NCI-H1092 (cell line): ENCODE data around the gene TMEM218.
"Not testable (repeated sequence)": the region's sequence is repeated elsewhere in the genome, so short reads cannot be mapped to it uniquely, and the experiment has no call there.

Experiments
- DNase-seq: peaks from one replicate; lab custom pipeline; 2025; lab: John Stamatoyannopoulos, UW

The TMEM218 gene

GRCh38 chr11:125090151-125090550 lies 21.3 kb downstream of the TMEM218 start:
- DNase-seq: not testable (repeated sequence)

GRCh38 chr11:125089481-125089880 lies 21.9 kb downstream of the TMEM218 start:
- not testable (repeated sequence) for DNase-seq

- DNase-seq: no peak
Observed at GRCh38 chr11:125088576-125089455, 22.6 kb downstream of the TMEM218 start.

- no peak for DNase-seq
Observed at GRCh38 chr11:125088123-125088522, 23.3 kb downstream of the TMEM218 start.

- no peak for DNase-seq
Observed at GRCh38 chr11:125086633-125087296, 24.7 kb downstream of the TMEM218 start.

GRCh38 chr11:125085301-125086081 lies 25.9 kb downstream of the TMEM218 start:
- DNase-seq: no peak

GRCh38 chr11:125084761-125085231 lies 26.6 kb downstream of the TMEM218 start:
- DNase-seq: no peak

- DNase-seq: no peak
Observed at GRCh38 chr11:125084057-125084416, 27.4 kb downstream of the TMEM218 start.

GRCh38 chr11:125083312-125084056 lies 27.9 kb downstream of the TMEM218 start:
- no peak for DNase-seq

GRCh38 chr11:125082611-125083311 lies 28.7 kb downstream of the TMEM218 start:
- no peak for DNase-seq

GRCh38 chr11:125082040-125082439 lies 29.4 kb downstream of the TMEM218 start:
- DNase-seq: no peak

- no peak for DNase-seq
Observed at GRCh38 chr11:125081098-125081798, 30.2 kb downstream of the TMEM218 start.

GRCh38 chr11:125080531-125080911 lies 30.9 kb downstream of the TMEM218 start:
- DNase-seq: no peak

GRCh38 chr11:125079878-125080530 lies 31.4 kb downstream of the TMEM218 start:
- DNase-seq: no peak

GRCh38 chr11:125079151-125079877 lies 32.1 kb downstream of the TMEM218 start:
- DNase-seq: no peak

- no peak for DNase-seq
Observed at GRCh38 chr11:125078516-125079140, 32.8 kb downstream of the TMEM218 start.

GRCh38 chr11:125078016-125078415 lies 33.4 kb downstream of the TMEM218 start:
- no peak for DNase-seq

GRCh38 chr11:125076378-125076945 lies 35.0 kb downstream of the TMEM218 start:
- no peak for DNase-seq
